ENCODE results near the gene ZNF513.
"Not testable (repeated sequence)": the region's sequence is repeated elsewhere in the genome, so short reads cannot be mapped to it uniquely, and the experiment has no call there.

ZNF513 gene

GRCh38 chr2:27353762-27354596 is 26.6 kb downstream of the ZNF513 start:
- no peak for DNase-seq

DNA sequence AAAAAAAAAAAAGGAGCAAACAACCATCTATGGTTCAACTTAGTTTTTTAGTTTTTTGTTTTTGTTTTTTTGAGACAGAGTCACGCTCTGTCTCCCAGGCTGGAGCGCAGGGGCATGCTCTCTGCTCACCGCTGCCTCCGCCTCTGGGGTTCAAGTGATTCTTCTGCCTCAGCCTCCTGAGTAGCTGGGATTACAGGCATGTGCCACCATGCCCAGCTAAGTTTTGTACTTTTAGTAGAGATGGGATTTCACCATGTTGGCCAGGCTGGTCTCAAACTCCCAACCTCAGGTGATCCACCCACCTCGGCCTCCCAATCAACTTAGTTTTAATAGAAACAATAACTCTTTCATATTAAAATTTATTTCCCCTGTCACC is 27.2 kb downstream of the ZNF513 start:
- not testable (repeated sequence) for DNase-seq

- no peak for DNase-seq
Observed at GRCh38 chr2:27351802-27352598, 28.5 kb downstream of the ZNF513 start.

GRCh38 chr2:27350106-27350693 is 30.3 kb downstream of the ZNF513 start:
- no peak for DNase-seq

DNA sequence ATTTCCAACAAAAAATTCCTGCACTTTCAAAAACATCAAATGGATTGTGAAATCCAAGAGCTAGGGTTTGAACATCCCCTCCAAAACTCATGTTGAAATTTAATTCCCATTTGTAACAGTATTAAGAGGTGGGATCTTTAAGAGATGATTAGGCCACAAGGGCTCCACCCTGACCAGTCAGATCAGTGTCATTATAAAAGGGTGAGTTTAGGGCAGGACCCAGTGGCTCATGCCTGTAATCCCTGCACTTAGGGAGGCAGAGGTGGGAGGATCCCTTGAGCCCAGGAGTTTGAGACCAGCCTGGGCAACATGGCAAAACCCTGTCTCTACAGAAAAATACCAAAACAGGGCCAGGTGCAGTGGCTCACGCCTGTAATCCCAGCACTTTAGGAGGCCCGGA is 32.9 kb downstream of the ZNF513 start:
- no peak for DNase-seq

- no peak for DNase-seq
Observed at GRCh38 chr2:27336173-27336572, 44.4 kb downstream of the ZNF513 start.

GRCh38 chr2:27335311-27335710 is 45.2 kb downstream of the ZNF513 start:
- DNase-seq = no peak

All from NCI-H2081 (cell line).